ENCODE results near the gene LAG3.
"Not testable (repeated sequence)": the region's sequence is repeated elsewhere in the genome, so short reads cannot be mapped to it uniquely, and the experiment has no call there.

Gene LAG3

GRCh38 chr12:6772331-6772695 lies at the start of gene LAG3:
Gene LAG3 (plus strand): TSS chr12:6772520. CDS start chr12:6772853, 333 bp downstream.
- no peak for DNase-seq

GRCh38 chr12:6722863-6723262 lies 49.5 kb upstream of the LAG3 start:
- no peak for DNase-seq

GRCh38 chr12:6723607-6724408 lies 48.5 kb upstream of the LAG3 start, which contains the start of gene COPS7A:
Gene COPS7A (plus strand): TSS chr12:6724046. CDS start chr12:6724657, 611 bp downstream.
- DNase-seq: peak; percentile 100

GRCh38 chr12:6724409-6724797 lies 47.9 kb upstream of the LAG3 start:
- DNase-seq: no peak

GRCh38 chr12:6725350-6725749 lies 47.0 kb upstream of the LAG3 start:
- no peak for DNase-seq

GRCh38 chr12:6729186-6729585 lies 43.1 kb upstream of the LAG3 start:
- DNase-seq: no peak

GRCh38 chr12:6730169-6730568 lies 42.2 kb upstream of the LAG3 start:
- no peak for DNase-seq

- no peak for DNase-seq
These were observed 37.6 kb upstream of the LAG3 start for GRCh38 chr12:6734506-6735387.

GRCh38 chr12:6735448-6736191 lies 36.7 kb upstream of the LAG3 start:
- DNase-seq: peak; percentile 55

GRCh38 chr12:6736754-6737153 lies 35.6 kb upstream of the LAG3 start:
- DNase-seq: no peak

- DNase-seq: not testable (repeated sequence)
These were observed 30.2 kb upstream of the LAG3 start for GRCh38 chr12:6742080-6742479.

- no peak for DNase-seq
These were observed 29.5 kb upstream of the LAG3 start for GRCh38 chr12:6742834-6743233.

- not testable (repeated sequence) for DNase-seq
These were observed 29.0 kb upstream of the LAG3 start for GRCh38 chr12:6743300-6743699.

- DNase-seq: no peak
These were observed 26.4 kb upstream of the LAG3 start for GRCh38 chr12:6745741-6746525.

GRCh38 chr12:6747216-6747615 lies 25.1 kb upstream of the LAG3 start:
- DNase-seq: no peak

- no peak for DNase-seq
These were observed 23.6 kb upstream of the LAG3 start for GRCh38 chr12:6748761-6749160.

GRCh38 chr12:6750506-6750905 lies 21.8 kb upstream of the LAG3 start:
- DNase-seq: no peak

- no peak for DNase-seq
These were observed 20.6 kb upstream of the LAG3 start for GRCh38 chr12:6751767-6752166.

GRCh38 chr12:6752167-6752920 lies 20.0 kb upstream of the LAG3 start:
- DNase-seq: peak; percentile 55

- peak; percentile 99 for DNase-seq
These were observed 19.2 kb upstream of the LAG3 start, which contains the start of gene MLF2 for GRCh38 chr12:6752921-6753771. Gene MLF2 (minus strand): TSS chr12:6753141. CDS start chr12:6752334, 807 bp downstream.

Measured in NCI-H1694 treated with DMSO at 0.1 percent for 48 hours (cell line).